Measurements from ENCODE around the gene FBXL19.
A peak's percentile ranks its signal among the peaks of the same experiment; 100 is the strongest.

FBXL19 gene

DNA sequence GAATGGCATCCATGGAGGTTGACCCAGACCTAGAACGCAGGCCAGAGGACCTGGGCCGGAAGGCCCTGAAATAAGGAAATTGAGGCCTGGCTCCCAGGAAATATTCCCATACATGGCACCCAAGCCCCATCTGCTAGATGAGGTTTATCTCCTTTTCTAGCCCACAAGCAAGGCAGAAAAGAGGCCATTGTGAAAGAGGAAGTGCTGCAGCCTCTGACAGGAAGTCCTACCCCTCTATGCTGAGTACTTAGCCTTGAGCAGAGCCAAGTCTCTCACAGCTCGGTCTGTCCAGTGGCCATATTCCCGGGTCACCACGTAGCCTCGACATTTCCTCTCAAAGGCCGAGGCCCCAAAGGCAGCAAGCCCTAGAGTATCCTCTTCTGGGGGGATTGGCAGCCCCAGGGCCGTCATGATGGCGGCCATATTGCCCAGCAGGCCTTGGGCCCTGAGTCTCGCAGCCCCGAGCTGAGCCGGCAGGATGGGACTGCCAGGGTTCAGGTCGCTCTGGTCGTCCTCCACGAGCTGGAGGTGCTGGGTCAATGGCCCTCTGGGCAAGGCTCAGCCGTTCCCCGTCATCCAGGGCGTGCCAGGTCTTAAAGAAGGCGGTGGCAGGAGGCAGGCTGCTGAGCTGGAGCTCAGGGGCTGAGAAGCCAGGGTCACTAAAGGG, 19.1 kb upstream of the FBXL19 start:
- H3K9ac ChIP-seq (ENCODE audit: low read depth in 1 of 2, low read length in 2 of 2), result no peak overlapping the region

GRCh38 chr16:30907064-30907463, 16.3 kb upstream of the FBXL19 start:
- Histone ChIP-seq H3K36me3 (ENCODE audit: control insufficient read depth in 2 of 2, insufficient read depth in 2 of 2, low read length in 2 of 2) (no peaks in the 10 kb centered on the region), H3K27me3 (ENCODE audit: control insufficient read depth in 2 of 2, insufficient read depth in 2 of 2, low read length in 2 of 2) (no peaks in the 10 kb centered on the region), H3K9ac (ENCODE audit: low read depth in 1 of 2, low read length in 2 of 2) (no peak overlapping the region), H3K27ac (ENCODE audit: low read depth in 2 of 2, low read length in 2 of 2) (no peak overlapping the region), H3K4me3 (ENCODE audit: low read length in 2 of 2) (no peak overlapping the region), H3K4me1 (ENCODE audit: control insufficient read depth in 2 of 2, insufficient read depth in 2 of 2, low read length in 2 of 2) (peaks cover 4 to 13% of the 10 kb centered on the region in 2 donors), H3K9me3 (ENCODE audit: control insufficient read depth in 2 of 2, low read length in 2 of 2) (no peaks in the 10 kb centered on the region)

More for the DNA sequence above, 19.1 kb upstream of the FBXL19 start:
- Histone ChIP-seq H3K9me3 (ENCODE audit: control insufficient read depth in 2 of 2, low read length in 2 of 2) (no peaks in the 10 kb centered on the region), H3K36me3 (ENCODE audit: control insufficient read depth in 2 of 2, insufficient read depth in 2 of 2, low read length in 2 of 2) (no peaks in the 10 kb centered on the region), H3K27ac (ENCODE audit: low read depth in 2 of 2, low read length in 2 of 2) (peak overlapping the region; percentile 40 to 76), H3K27me3 (ENCODE audit: control insufficient read depth in 2 of 2, insufficient read depth in 2 of 2, low read length in 2 of 2) (no peaks in the 10 kb centered on the region), H3K4me1 (ENCODE audit: control insufficient read depth in 2 of 2, insufficient read depth in 2 of 2, low read length in 2 of 2) (peaks cover 10 to 13% of the 10 kb centered on the region in 2 donors), H3K4me3 (ENCODE audit: low read length in 2 of 2) (no peak overlapping the region)

- Histone ChIP-seq H3K9ac (ENCODE audit: low read depth in 1 of 2, low read length in 2 of 2) (no peak overlapping the region), H3K4me1 (ENCODE audit: control insufficient read depth in 2 of 2, insufficient read depth in 2 of 2, low read length in 2 of 2) (no peaks in the 10 kb centered on the region), H3K27me3 (ENCODE audit: control insufficient read depth in 2 of 2, insufficient read depth in 2 of 2, low read length in 2 of 2) (no peaks in the 10 kb centered on the region), H3K27ac (ENCODE audit: low read depth in 2 of 2, low read length in 2 of 2) (no peak overlapping the region), H3K36me3 (ENCODE audit: control insufficient read depth in 2 of 2, insufficient read depth in 2 of 2, low read length in 2 of 2) (no peaks in the 10 kb centered on the region), H3K9me3 (ENCODE audit: control insufficient read depth in 2 of 2, low read length in 2 of 2) (no peaks in the 10 kb centered on the region), H3K4me3 (ENCODE audit: low read length in 2 of 2) (no peak overlapping the region)
Observed at GRCh38 chr16:30910427-30911029, 12.8 kb upstream of the FBXL19 start.

GRCh38 chr16:30912794-30913412, 10.5 kb upstream of the FBXL19 start:
- Histone ChIP-seq H3K4me3 (ENCODE audit: low read length in 2 of 2) (no peak overlapping the region), H3K27ac (ENCODE audit: low read depth in 2 of 2, low read length in 2 of 2) (no peak overlapping the region), H3K27me3 (ENCODE audit: control insufficient read depth in 2 of 2, insufficient read depth in 2 of 2, low read length in 2 of 2) (no peaks in the 10 kb centered on the region), H3K9ac (ENCODE audit: low read depth in 1 of 2, low read length in 2 of 2) (no peak overlapping the region), H3K4me1 (ENCODE audit: control insufficient read depth in 2 of 2, insufficient read depth in 2 of 2, low read length in 2 of 2) (no peaks in the 10 kb centered on the region), H3K36me3 (ENCODE audit: control insufficient read depth in 2 of 2, insufficient read depth in 2 of 2, low read length in 2 of 2) (no peaks in the 10 kb centered on the region), H3K9me3 (ENCODE audit: control insufficient read depth in 2 of 2, low read length in 2 of 2) (no peaks in the 10 kb centered on the region)

GRCh38 chr16:30914830-30915229, 8.5 kb upstream of the FBXL19 start:
- H3K4me1 ChIP-seq (ENCODE audit: control insufficient read depth in 2 of 2, insufficient read depth in 2 of 2, low read length in 2 of 2), result no peaks in the 10 kb centered on the region
- no peaks in the 10 kb centered on the region for H3K27me3 ChIP-seq (ENCODE audit: control insufficient read depth in 2 of 2, insufficient read depth in 2 of 2, low read length in 2 of 2)
- H3K27ac ChIP-seq (ENCODE audit: low read depth in 2 of 2, low read length in 2 of 2), result no peak overlapping the region
- H3K4me3 ChIP-seq (ENCODE audit: low read length in 2 of 2), result no peak overlapping the region
- H3K9ac ChIP-seq (ENCODE audit: low read depth in 1 of 2, low read length in 2 of 2), result no peak overlapping the region
- no peaks in the 10 kb centered on the region for H3K36me3 ChIP-seq (ENCODE audit: control insufficient read depth in 2 of 2, insufficient read depth in 2 of 2, low read length in 2 of 2)
- no peaks in the 10 kb centered on the region for H3K9me3 ChIP-seq (ENCODE audit: control insufficient read depth in 2 of 2, low read length in 2 of 2)

GRCh38 chr16:30918614-30919013, 4.8 kb upstream of the FBXL19 start:
- H3K9ac ChIP-seq (ENCODE audit: low read depth in 1 of 2, low read length in 2 of 2), result no peak overlapping the region
- H3K27ac ChIP-seq (ENCODE audit: low read depth in 2 of 2, low read length in 2 of 2), result no peak overlapping the region
- H3K4me3 ChIP-seq (ENCODE audit: low read length in 2 of 2), result no peak overlapping the region
- H3K27me3 ChIP-seq (ENCODE audit: control insufficient read depth in 2 of 2, insufficient read depth in 2 of 2, low read length in 2 of 2), result no peaks in the 10 kb centered on the region
- H3K4me1 ChIP-seq (ENCODE audit: control insufficient read depth in 2 of 2, insufficient read depth in 2 of 2, low read length in 2 of 2), result peaks cover 4 to 5% of the 10 kb centered on the region in 2 donors
- no peaks in the 10 kb centered on the region for H3K36me3 ChIP-seq (ENCODE audit: control insufficient read depth in 2 of 2, insufficient read depth in 2 of 2, low read length in 2 of 2)
- H3K9me3 ChIP-seq (ENCODE audit: control insufficient read depth in 2 of 2, low read length in 2 of 2), result no peaks in the 10 kb centered on the region

- no peaks in the 10 kb centered on the region for H3K36me3 ChIP-seq (ENCODE audit: control insufficient read depth in 2 of 2, insufficient read depth in 2 of 2, low read length in 2 of 2)
- H3K4me1 ChIP-seq (ENCODE audit: control insufficient read depth in 2 of 2, insufficient read depth in 2 of 2, low read length in 2 of 2), result peaks cover 4 to 5% of the 10 kb centered on the region in 2 donors
- H3K9me3 ChIP-seq (ENCODE audit: control insufficient read depth in 2 of 2, low read length in 2 of 2), result no peaks in the 10 kb centered on the region
- no peak overlapping the region for H3K4me3 ChIP-seq (ENCODE audit: low read length in 2 of 2)
- H3K9ac ChIP-seq (ENCODE audit: low read depth in 1 of 2, low read length in 2 of 2), result no peak overlapping the region
- H3K27me3 ChIP-seq (ENCODE audit: control insufficient read depth in 2 of 2, insufficient read depth in 2 of 2, low read length in 2 of 2), result no peaks in the 10 kb centered on the region
- H3K27ac ChIP-seq (ENCODE audit: low read depth in 2 of 2, low read length in 2 of 2), result no peak overlapping the region
Observed at GRCh38 chr16:30920891-30921290, 2.5 kb upstream of the FBXL19 start.

GRCh38 chr16:30921459-30921747, 2.0 kb upstream of the FBXL19 start:
- Histone ChIP-seq H3K4me3 (ENCODE audit: low read length in 2 of 2) (peak overlapping the region; percentile 68 to 98), H3K27me3 (ENCODE audit: control insufficient read depth in 2 of 2, insufficient read depth in 2 of 2, low read length in 2 of 2) (no peaks in the 10 kb centered on the region), H3K9ac (ENCODE audit: low read depth in 1 of 2, low read length in 2 of 2) (peak overlapping the region; percentile 71 to 75), H3K9me3 (ENCODE audit: control insufficient read depth in 2 of 2, low read length in 2 of 2) (no peaks in the 10 kb centered on the region), H3K27ac (ENCODE audit: low read depth in 2 of 2, low read length in 2 of 2) (peak overlapping the region; percentile 96 to 97), H3K4me1 (ENCODE audit: control insufficient read depth in 2 of 2, insufficient read depth in 2 of 2, low read length in 2 of 2) (peaks cover 4 to 5% of the 10 kb centered on the region in 2 donors), H3K36me3 (ENCODE audit: control insufficient read depth in 2 of 2, insufficient read depth in 2 of 2, low read length in 2 of 2) (peaks cover 3 to 4% of the 10 kb centered on the region in 2 donors)

- H3K27ac ChIP-seq (ENCODE audit: low read depth in 2 of 2, low read length in 2 of 2), result peak overlapping the region; percentile 96 to 97
- H3K4me1 ChIP-seq (ENCODE audit: control insufficient read depth in 2 of 2, insufficient read depth in 2 of 2, low read length in 2 of 2), result peaks cover 4 to 5% of the 10 kb centered on the region in 2 donors
- H3K9ac ChIP-seq (ENCODE audit: low read depth in 1 of 2, low read length in 2 of 2), result peak overlapping the region; percentile 71 to 75
- H3K27me3 ChIP-seq (ENCODE audit: control insufficient read depth in 2 of 2, insufficient read depth in 2 of 2, low read length in 2 of 2), result no peaks in the 10 kb centered on the region
- peak overlapping the region; percentile 68 to 98 for H3K4me3 ChIP-seq (ENCODE audit: low read length in 2 of 2)
- H3K9me3 ChIP-seq (ENCODE audit: control insufficient read depth in 2 of 2, low read length in 2 of 2), result no peaks in the 10 kb centered on the region
- peaks cover 3 to 6% of the 10 kb centered on the region in 2 donors for H3K36me3 ChIP-seq (ENCODE audit: control insufficient read depth in 2 of 2, insufficient read depth in 2 of 2, low read length in 2 of 2)
Observed at GRCh38 chr16:30921748-30922419, 1.5 kb upstream of the FBXL19 start.

DNA sequence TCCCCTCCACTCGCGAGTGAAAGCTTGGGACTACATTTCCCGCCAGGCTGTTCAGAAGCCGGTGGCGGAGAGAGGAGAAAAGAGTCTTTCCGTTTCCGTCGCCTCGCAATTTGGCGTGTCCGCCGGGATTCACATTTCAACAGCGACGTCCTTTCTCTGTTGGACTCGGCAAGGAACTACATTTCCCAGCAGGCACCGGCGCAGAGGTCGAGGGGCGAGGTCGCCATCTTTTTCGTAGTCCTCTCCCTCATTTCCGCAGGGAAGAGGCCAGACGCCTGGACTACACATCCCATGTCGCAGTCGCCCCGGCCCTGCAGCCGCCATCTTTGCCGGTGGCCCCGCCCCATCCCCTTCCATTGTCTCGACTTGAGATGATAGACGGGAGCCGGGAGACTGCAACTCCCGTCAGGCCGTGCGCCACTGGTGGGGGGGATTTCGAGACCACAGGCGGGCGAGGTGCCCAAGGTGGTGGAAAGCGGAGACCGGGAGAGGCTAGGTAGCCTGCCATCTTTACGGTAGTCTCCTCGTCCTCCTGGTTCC, 882 bp upstream of the FBXL19 start:
- Histone ChIP-seq H3K9me3 (ENCODE audit: control insufficient read depth in 2 of 2, low read length in 2 of 2) (no peaks in the 10 kb centered on the region), H3K27me3 (ENCODE audit: control insufficient read depth in 2 of 2, insufficient read depth in 2 of 2, low read length in 2 of 2) (no peaks in the 10 kb centered on the region), H3K9ac (ENCODE audit: low read depth in 1 of 2, low read length in 2 of 2) (peak overlapping the region; percentile 73 to 90), H3K4me1 (ENCODE audit: control insufficient read depth in 2 of 2, insufficient read depth in 2 of 2, low read length in 2 of 2) (peaks cover 4 to 5% of the 10 kb centered on the region in 2 donors), H3K27ac (ENCODE audit: low read depth in 2 of 2, low read length in 2 of 2) (peak overlapping the region; percentile 96 to 97), H3K4me3 (ENCODE audit: low read length in 2 of 2) (peak overlapping the region; percentile 88 to 98), H3K36me3 (ENCODE audit: control insufficient read depth in 2 of 2, insufficient read depth in 2 of 2, low read length in 2 of 2) (peaks cover 3 to 9% of the 10 kb centered on the region in 2 donors)

Data from mucosa of rectum (tissue), 2 donors.